ENCODE measurements around the gene CDC42BPB.
A peak's percentile ranks its signal among the peaks of the same experiment; 100 is the strongest.

The CDC42BPB gene

GRCh38 chr14:103073367-103073875, 16.1 kb upstream of the CDC42BPB start:
- DNase-seq (ENCODE audit: low spot score in 2 of 2) = no peak
- Histone ChIP-seq H3K4me1 (peaks cover 5% of the 10 kb centered on the region), H3K9me3 (no peaks in the 10 kb centered on the region), H3K27me3 (ENCODE audit: low read depth) (no peaks in the 10 kb centered on the region), H3K36me3 (replicated peaks) (no peaks in the 10 kb centered on the region), H3K4me3 (no peak overlapping the region)
- in situ Hi-C loops (cut with MboI; ENCODE audit: low sequenced_read_pairs) = no loop called here

- no peaks in the 10 kb centered on the region for H3K36me3 ChIP-seq (replicated peaks)
- peaks cover 5% of the 10 kb centered on the region for H3K4me1 ChIP-seq
- H3K9me3 ChIP-seq = no peaks in the 10 kb centered on the region
- DNase-seq (ENCODE audit: low spot score in 2 of 2) = no peak
- in situ Hi-C loops (cut with MboI; ENCODE audit: low sequenced_read_pairs) = no loop called here
- H3K27me3 ChIP-seq (ENCODE audit: low read depth) = no peaks in the 10 kb centered on the region
- no peak overlapping the region for H3K4me3 ChIP-seq
Measured at GRCh38 chr14:103072595-103073366, 15.4 kb upstream of the CDC42BPB start.

GRCh38 chr14:103071544-103072251, 14.3 kb upstream of the CDC42BPB start:
- Histone ChIP-seq H3K36me3 (replicated peaks) (no peaks in the 10 kb centered on the region), H3K4me3 (no peak overlapping the region), H3K9me3 (no peaks in the 10 kb centered on the region), H3K27me3 (ENCODE audit: low read depth) (no peaks in the 10 kb centered on the region), H3K4me1 (peaks cover 5% of the 10 kb centered on the region)
- in situ Hi-C loops (cut with MboI; ENCODE audit: low sequenced_read_pairs) = no loop called here
- no peak for DNase-seq (ENCODE audit: low spot score in 2 of 2)

- Histone ChIP-seq H3K9me3 (no peaks in the 10 kb centered on the region), H3K36me3 (replicated peaks) (no peaks in the 10 kb centered on the region), H3K4me1 (peaks cover 5% of the 10 kb centered on the region), H3K27me3 (ENCODE audit: low read depth) (no peaks in the 10 kb centered on the region), H3K4me3 (no peak overlapping the region)
- no peak for DNase-seq (ENCODE audit: low spot score in 2 of 2)
- in situ Hi-C loops (cut with MboI; ENCODE audit: low sequenced_read_pairs) = no loop called here
Measured at GRCh38 chr14:103070971-103071542, 13.7 kb upstream of the CDC42BPB start.

GRCh38 chr14:103070263-103070885, 13.0 kb upstream of the CDC42BPB start:
- DNase-seq (ENCODE audit: low spot score in 2 of 2) = no peak
- Histone ChIP-seq H3K36me3 (replicated peaks) (no peaks in the 10 kb centered on the region), H3K4me1 (peaks cover 5% of the 10 kb centered on the region), H3K27me3 (ENCODE audit: low read depth) (no peaks in the 10 kb centered on the region), H3K4me3 (no peak overlapping the region), H3K9me3 (no peaks in the 10 kb centered on the region)
- in situ Hi-C loops (cut with MboI; ENCODE audit: low sequenced_read_pairs) = no loop called here

GRCh38 chr14:103068351-103069073, 11.2 kb upstream of the CDC42BPB start:
- Histone ChIP-seq H3K4me1 (no peaks in the 10 kb centered on the region), H3K36me3 (replicated peaks) (no peaks in the 10 kb centered on the region), H3K4me3 (no peak overlapping the region), H3K9me3 (no peaks in the 10 kb centered on the region), H3K27me3 (ENCODE audit: low read depth) (no peaks in the 10 kb centered on the region)
- DNase-seq (ENCODE audit: low spot score in 2 of 2) = no peak
- in situ Hi-C loops (cut with MboI; ENCODE audit: low sequenced_read_pairs) = no loop called here

- no peaks in the 10 kb centered on the region for H3K9me3 ChIP-seq
- in situ Hi-C loops (cut with MboI; ENCODE audit: low sequenced_read_pairs) = no loop called here
- H3K36me3 ChIP-seq (replicated peaks) = no peaks in the 10 kb centered on the region
- no peaks in the 10 kb centered on the region for H3K27me3 ChIP-seq (ENCODE audit: low read depth)
- no peaks in the 10 kb centered on the region; the same call in 1 of the 2 replicates for H3K4me1 ChIP-seq
- DNase-seq (ENCODE audit: low spot score in 2 of 2) = peak in 1 of 2 experiments; percentile 32
- H3K4me3 ChIP-seq = no peak overlapping the region
Measured at GRCh38 chr14:103067231-103067954, 10.0 kb upstream of the CDC42BPB start.

- no peaks in the 10 kb centered on the region for H3K36me3 ChIP-seq (replicated peaks)
- no peaks in the 10 kb centered on the region for H3K27me3 ChIP-seq (ENCODE audit: low read depth)
- in situ Hi-C loops (cut with MboI; ENCODE audit: low sequenced_read_pairs) = no loop called here
- no peak overlapping the region for H3K4me3 ChIP-seq
- no peak for DNase-seq (ENCODE audit: low spot score in 2 of 2)
- H3K4me1 ChIP-seq = no peaks in the 10 kb centered on the region; the same call in 1 of the 2 replicates
- H3K9me3 ChIP-seq = no peaks in the 10 kb centered on the region
Measured at GRCh38 chr14:103066399-103066798, 9.1 kb upstream of the CDC42BPB start.

GRCh38 chr14:103065861-103066260, 8.5 kb upstream of the CDC42BPB start:
- Histone ChIP-seq H3K4me1 (no peaks in the 10 kb centered on the region; the same call in 1 of the 2 replicates), H3K4me3 (no peak overlapping the region), H3K27me3 (ENCODE audit: low read depth) (no peaks in the 10 kb centered on the region), H3K9me3 (no peaks in the 10 kb centered on the region), H3K36me3 (replicated peaks) (no peaks in the 10 kb centered on the region)
- in situ Hi-C loops (cut with MboI; ENCODE audit: low sequenced_read_pairs) = no loop called here
- DNase-seq (ENCODE audit: low spot score in 2 of 2) = no peak

GRCh38 chr14:103064978-103065377, 7.6 kb upstream of the CDC42BPB start:
- no peaks in the 10 kb centered on the region for H3K36me3 ChIP-seq (replicated peaks)
- in situ Hi-C loops (cut with MboI; ENCODE audit: low sequenced_read_pairs) = no loop called here
- H3K9me3 ChIP-seq = no peaks in the 10 kb centered on the region
- H3K27me3 ChIP-seq (ENCODE audit: low read depth) = no peaks in the 10 kb centered on the region
- no peak overlapping the region for H3K4me3 ChIP-seq
- no peak for DNase-seq (ENCODE audit: low spot score in 2 of 2)
- H3K4me1 ChIP-seq = no peaks in the 10 kb centered on the region; the same call in 1 of the 2 replicates

- Histone ChIP-seq H3K4me1 (no peaks in the 10 kb centered on the region; the same call in 1 of the 2 replicates), H3K9me3 (no peaks in the 10 kb centered on the region), H3K27me3 (ENCODE audit: low read depth) (no peaks in the 10 kb centered on the region), H3K36me3 (replicated peaks) (no peaks in the 10 kb centered on the region), H3K4me3 (no peak overlapping the region)
- in situ Hi-C loops (cut with MboI; ENCODE audit: low sequenced_read_pairs) = no loop called here
- DNase-seq (ENCODE audit: low spot score in 2 of 2) = no peak
Measured at GRCh38 chr14:103064436-103064835, 7.1 kb upstream of the CDC42BPB start.

- Histone ChIP-seq H3K4me3 (no peak overlapping the region), H3K4me1 (peaks cover 10% of the 10 kb centered on the region), H3K36me3 (replicated peaks) (no peaks in the 10 kb centered on the region), H3K27me3 (ENCODE audit: low read depth) (no peaks in the 10 kb centered on the region), H3K9me3 (no peaks in the 10 kb centered on the region)
- no peak for DNase-seq (ENCODE audit: low spot score in 2 of 2)
- in situ Hi-C loops (cut with MboI; ENCODE audit: low sequenced_read_pairs) = no loop called here
Measured at GRCh38 chr14:103061482-103061976, 4.2 kb upstream of the CDC42BPB start.

All from HAP-1 (cell line).